SK-N-SH (cell line): ENCODE measurements around the gene PTPN6. TPM values are rescaled to one million over a fixed set of nuclear protein-coding genes. Genes with fewer than 3 reads are reported as not detected.

Experiments
- CTCF ChIA-PET: fragments of 300-600, 350-600 bp; formaldehyde crosslinking; extraction: SDS; loops from one replicate; lab custom pipeline; 2021; lab: Yijun Ruan, JAX
- POLR2A ChIA-PET: fragments of 350-600 bp; sonication (Branson Sonifier 250); formaldehyde crosslinking; extraction: SDS; loops from one replicate; lab custom pipeline; 2020; ENCODE audit warnings: antibody characterized with exemption, inconsistent platforms; lab: Yijun Ruan, JAX
- DNase-seq: peaks from one replicate; pipeline ENCODE4 v3.0.0; 2012
- H2AFZ ChIP-seq: fragments of 200-600 bp; sonication (generic); 2 replicates; pipeline ENCODE4 v1.8.1; 2016; ENCODE audit warnings: antibody characterized with exemption, mild to moderate bottlenecking, low read depth
- H3F3A ChIP-seq: fragments of 200-600 bp; sonication (generic); replicated peaks from 2 replicates; pipeline ENCODE3; 2016; ENCODE audit warnings: antibody characterized with exemption, mild to moderate bottlenecking; ENCODE audit not compliant: insufficient read depth
- H3K27ac ChIP-seq, 2 experiments: fragments of 200-500 bp in 1 of 2; fragments of 200-600 bp in 1 of 2; sonication (Bioruptor generic) in 1 of 2; sonication (generic), shearing (Covaris generic) in 1 of 2; 2 replicates each; pipeline versions ENCODE4 v1.5.1 to v1.6.1; 2014 to 2016; ENCODE audit warnings: low read depth in 2 of 2, inconsistent platforms in 1 of 2, low read length in 1 of 2, mild to moderate bottlenecking in 1 of 2, mixed read lengths in 1 of 2
- H3K27me3 ChIP-seq: fragments of 200-600 bp; sonication (generic), shearing (Covaris generic); 2 replicates; pipeline ENCODE4 v1.6.1; 2016; ENCODE audit warnings: mixed run types; ENCODE audit not compliant: insufficient read depth
- H3K36me3 ChIP-seq, 2 experiments: fragments of 200-500 bp in 1 of 2; fragments of 200-600 bp in 1 of 2; sonication (Bioruptor generic) in 1 of 2; sonication (generic) in 1 of 2; replicated peaks in 1 of 2; 2 replicates each; pipeline versions ENCODE3 to v1.5.1; 2014 to 2016; ENCODE audit warnings: low read length in 1 of 2, mild to moderate bottlenecking in 1 of 2; ENCODE audit not compliant: insufficient read depth in 2 of 2, control insufficient read depth in 1 of 2
- H3K4me1 ChIP-seq, 2 experiments: fragments of 200-500 bp in 1 of 2; fragments of 200-600 bp in 1 of 2; sonication (Bioruptor generic) in 1 of 2; sonication (generic), shearing (Covaris generic) in 1 of 2; 2 replicates each; pipeline versions ENCODE4 v1.5.1 to v1.6.1; 2014 to 2016; ENCODE audit warnings: low read depth in 1 of 2, low read length in 1 of 2, mixed run types in 1 of 2; ENCODE audit not compliant: insufficient read depth in 2 of 2, control insufficient read depth in 1 of 2
- H3K4me2 ChIP-seq: fragments of 200-600 bp; sonication (generic), shearing (Covaris generic); 2 replicates; pipeline ENCODE4 v1.6.1; 2017; ENCODE audit warnings: mixed run types
- H3K4me3 ChIP-seq, 2 experiments: fragments of 200-500 bp in 1 of 2; fragments of 200-600 bp in 1 of 2; sonication (Bioruptor generic) in 1 of 2; sonication (generic), shearing (Covaris generic) in 1 of 2; 2 replicates each; pipeline versions ENCODE4 v1.5.1 to v1.8.1; 2014 to 2016; ENCODE audit warnings: low read depth in 2 of 2, inconsistent platforms in 1 of 2, low read length in 1 of 2, mild to moderate bottlenecking in 1 of 2, mixed read lengths in 1 of 2, moderate library complexity in 1 of 2
- H3K79me2 ChIP-seq: fragments of 200-600 bp; sonication (generic); 2 replicates; pipeline ENCODE4 v1.8.1; 2017; ENCODE audit warnings: mild to moderate bottlenecking; ENCODE audit not compliant: insufficient read depth
- H3K9ac ChIP-seq: fragments of 200-600 bp; sonication (generic); 2 replicates; pipeline ENCODE4 v1.6.1; 2017; ENCODE audit warnings: mixed run types
- H3K9me2 ChIP-seq: fragments of 200-600 bp; sonication (generic); 2 replicates; pipeline ENCODE4 v1.6.1; 2017; ENCODE audit warnings: mixed run types
- H3K9me3 ChIP-seq: fragments of 200-600 bp; sonication (generic); 2 replicates; pipeline ENCODE4 v1.6.1; 2017; ENCODE audit warnings: mixed run types, mild to moderate bottlenecking, moderate library complexity
- H4K20me1 ChIP-seq: fragments of 200-600 bp; sonication (generic); 2 replicates; pipeline ENCODE4 v1.6.1; 2017; ENCODE audit warnings: mild to moderate bottlenecking, mixed run types; ENCODE audit not compliant: insufficient read depth
- CHD2 ChIP-seq: fragments of 150-350 bp; IDR thresholded peaks from 2 replicates; pipeline ENCODE4 v1.6.1; 2018; ENCODE audit warnings: low read length; ENCODE audit not compliant: partially characterized antibody
- EZH2phosphoT487 ChIP-seq: fragments of 200-600 bp; sonication (generic); IDR thresholded peaks from 2 replicates; pipeline ENCODE4 v1.6.1; 2017; ENCODE audit warnings: low read depth, mixed run types, mild to moderate bottlenecking, antibody characterized with exemption, moderate library complexity, borderline replicate concordance
- GATA2 ChIP-seq: sonication (generic); formaldehyde crosslinking; IDR thresholded peaks from 2 replicates; pipeline ENCODE4 v1.5.0; 2020; ENCODE audit warnings: mild to moderate bottlenecking, missing genetic modification reagents
- IRF3 ChIP-seq: fragments of 150-350 bp; IDR thresholded peaks from 2 replicates; pipeline ENCODE4 v1.6.1; 2016; ENCODE audit warnings: mild to moderate bottlenecking, low read depth, low read length
- MXI1 ChIP-seq: IDR thresholded peaks from 2 replicates; pipeline ENCODE4 v1.6.1; 2012; ENCODE audit warnings: mild to moderate bottlenecking, low read depth, low read length, improper control_type of control experiment
- NFIC ChIP-seq: IDR thresholded peaks from 2 replicates; pipeline ENCODE4 v1.4.0; 2012; ENCODE audit warnings: borderline replicate concordance
- NRF1 ChIP-seq: IDR thresholded peaks from 2 replicates; pipeline ENCODE4 v1.6.1; 2012; ENCODE audit warnings: low read depth, mild to moderate bottlenecking, low read length
- RXRA ChIP-seq: IDR thresholded peaks from 2 replicates; pipeline ENCODE4 v1.4.0; 2012; ENCODE audit warnings: low read depth, mild to moderate bottlenecking, borderline replicate concordance
- SMC3 ChIP-seq: IDR thresholded peaks from 2 replicates; pipeline ENCODE4 v1.6.1; 2012; ENCODE audit warnings: low read depth, low read length, improper control_type of control experiment
- TAF1 ChIP-seq: IDR thresholded peaks from 2 replicates; pipeline ENCODE4 v1.6.1; 2012; ENCODE audit warnings: low read depth, mild to moderate bottlenecking, low read length, moderate library complexity, borderline replicate concordance
- TCF12 ChIP-seq: IDR thresholded peaks from 2 replicates; pipeline ENCODE4 v1.4.0; 2012
- YY1 ChIP-seq: IDR thresholded peaks from 2 replicates; pipeline ENCODE4 v1.4.0; 2012; ENCODE audit warnings: low read depth, mild to moderate bottlenecking
- ZBTB33 ChIP-seq: IDR thresholded peaks from 2 replicates; pipeline ENCODE4 v1.4.0; 2012; ENCODE audit warnings: low read depth, borderline replicate concordance
- WGBS: methylation state at CpG from one replicate; pipeline ENCODE4 v1.1.6; 2017; ENCODE audit warnings: low lambda C conversion rate; 5-methylcytosine and 5-hydroxymethylcytosine counted together
- polyA plus RNA-seq, 3 experiments: library from polyadenylated mRNA; depleted of rRNA; stranded (reverse); fragments of >200 nt; gene quantifications; 2 replicates each; pipeline ENCODE4 v1.2.3, GENCODE V29; 2012
- TF ChIP-seq, protein P1 (sequence below): fragments of 200-600 bp; sonication (generic); IDR thresholded peaks from 2 replicates; pipeline ENCODE4 v1.6.1; 2017; ENCODE audit warnings: antibody characterized with exemption, mild to moderate bottlenecking, moderate library complexity

Gene PTPN6
- polyA plus RNA-seq, 1 of the 3 experiments (the other 2 are of a cell fraction): 0.12 TPM

- H2AFZ ChIP-seq: no peak overlapping the region
- peaks cover 6 to 9% of the 10 kb centered on the region in 2 experiments for H3K36me3 ChIP-seq
- H3K27me3 ChIP-seq: no peaks in the 10 kb centered on the region
- no peak overlapping the region for H3K4me3 ChIP-seq
- CTCF ChIA-PET: interaction anchor here (0.7 to 9.6 kb wide), 11 partner anchors 9 to 197 kb away, joined by 3 to 62 read pairs (median 4); partner anchors contain the start of genes C12orf57, RNU7-1 and SPSB2
- POLR2A ChIA-PET: interaction anchor here (1.7 to 2.7 kb wide), 4 partner anchors 9 to 44 kb away, joined by 6 to 15 read pairs (median 10); partner anchors contain the start of genes C12orf57, RNU7-1 and SPSB2
- H3K4me2 ChIP-seq: no peak overlapping the region; the same call in 1 of the 2 replicates
- H3K9me2 ChIP-seq: no peaks in the 10 kb centered on the region
- H3K9me3 ChIP-seq: no peaks in the 10 kb centered on the region
- TF ChIP-seq CHD2 (no peak), NFIC (no peak), RXRA (no peak), SMC3 (no peak), IRF3 (no peak), TAF1 (no peak), TCF12 (no peak), GATA2 (CRISPR knock-in tag) (no peak), EZH2phosphoT487 (no peak), YY1 (no peak), MXI1 (no peak), NRF1 (no peak), ZBTB33 (no peak)
- TF ChIP-seq, protein P1, sequence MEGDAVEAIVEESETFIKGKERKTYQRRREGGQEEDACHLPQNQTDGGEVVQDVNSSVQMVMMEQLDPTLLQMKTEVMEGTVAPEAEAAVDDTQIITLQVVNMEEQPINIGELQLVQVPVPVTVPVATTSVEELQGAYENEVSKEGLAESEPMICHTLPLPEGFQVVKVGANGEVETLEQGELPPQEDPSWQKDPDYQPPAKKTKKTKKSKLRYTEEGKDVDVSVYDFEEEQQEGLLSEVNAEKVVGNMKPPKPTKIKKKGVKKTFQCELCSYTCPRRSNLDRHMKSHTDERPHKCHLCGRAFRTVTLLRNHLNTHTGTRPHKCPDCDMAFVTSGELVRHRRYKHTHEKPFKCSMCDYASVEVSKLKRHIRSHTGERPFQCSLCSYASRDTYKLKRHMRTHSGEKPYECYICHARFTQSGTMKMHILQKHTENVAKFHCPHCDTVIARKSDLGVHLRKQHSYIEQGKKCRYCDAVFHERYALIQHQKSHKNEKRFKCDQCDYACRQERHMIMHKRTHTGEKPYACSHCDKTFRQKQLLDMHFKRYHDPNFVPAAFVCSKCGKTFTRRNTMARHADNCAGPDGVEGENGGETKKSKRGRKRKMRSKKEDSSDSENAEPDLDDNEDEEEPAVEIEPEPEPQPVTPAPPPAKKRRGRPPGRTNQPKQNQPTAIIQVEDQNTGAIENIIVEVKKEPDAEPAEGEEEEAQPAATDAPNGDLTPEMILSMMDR: no peak
- TF ChIP-seq, all 33 proteins: peak for 0
- DNase-seq: no peak
- Histone ChIP-seq H3F3A (no peaks in the 10 kb centered on the region), H3K27ac (no peak overlapping the region), H3K9ac (no peak overlapping the region), H3K79me2 (peaks cover 13% of the 10 kb centered on the region; the same call in 1 of the 2 replicates), H3K4me1 (peaks cover 14 to 18% of the 10 kb centered on the region in 2 experiments; a peak in 2 of 4 replicates), H4K20me1 (no peaks in the 10 kb centered on the region)
- 98% methylated on average over 11 of the region's 11 CpGs for WGBS
These were observed 34.5 kb upstream of the PTPN6 start for GRCh38 chr12:6916426-6917200.
